Measurements from ENCODE around the gene CISD3. TPM values are rescaled to one million over a fixed set of nuclear protein-coding genes. Genes with fewer than 3 reads are reported as not detected.

CISD3 gene
- total RNA-seq, 4 donors from 2014 or later: 3.7 to 7.8 (median 5.4) TPM

DNA sequence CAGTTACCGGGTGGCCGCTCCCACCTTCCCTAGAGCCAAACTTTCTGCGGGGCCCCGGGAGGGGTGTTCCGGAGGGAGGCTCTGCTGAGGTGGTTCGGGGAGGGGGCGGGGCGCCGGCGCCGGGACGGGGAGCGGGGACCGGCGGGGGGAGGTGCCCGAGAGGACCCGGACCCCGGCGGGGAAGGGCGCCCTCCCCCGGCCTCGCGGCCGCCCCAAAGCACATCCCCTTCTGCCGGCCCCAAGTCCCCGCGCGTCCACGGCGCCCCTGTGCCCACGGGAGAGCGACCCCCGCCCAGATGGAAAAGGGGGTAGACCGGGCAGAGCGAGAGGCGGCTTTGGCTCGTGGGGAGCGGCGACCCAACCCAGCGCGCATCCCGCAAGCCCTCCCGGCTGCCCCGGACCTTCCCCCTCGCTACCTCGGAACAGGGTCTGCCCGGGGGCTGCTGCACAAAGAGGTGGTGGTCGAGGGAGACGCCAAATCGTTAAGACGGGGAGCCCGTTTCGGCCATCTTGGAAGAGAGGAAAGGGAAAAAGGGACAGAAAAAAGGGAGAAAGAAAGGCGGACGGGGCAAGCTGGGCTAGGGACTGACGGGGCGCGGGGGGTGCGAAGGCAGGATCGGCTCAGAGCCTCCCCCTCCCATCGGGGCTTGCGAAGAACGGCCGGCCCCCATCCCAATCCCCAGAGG lies 17.5 kb downstream of the CISD3 start:
- 1% methylated on average over 33 to 60 of the region's 64 CpGs for WGBS, 2 donors
- TF ChIP-seq, protein P1, sequence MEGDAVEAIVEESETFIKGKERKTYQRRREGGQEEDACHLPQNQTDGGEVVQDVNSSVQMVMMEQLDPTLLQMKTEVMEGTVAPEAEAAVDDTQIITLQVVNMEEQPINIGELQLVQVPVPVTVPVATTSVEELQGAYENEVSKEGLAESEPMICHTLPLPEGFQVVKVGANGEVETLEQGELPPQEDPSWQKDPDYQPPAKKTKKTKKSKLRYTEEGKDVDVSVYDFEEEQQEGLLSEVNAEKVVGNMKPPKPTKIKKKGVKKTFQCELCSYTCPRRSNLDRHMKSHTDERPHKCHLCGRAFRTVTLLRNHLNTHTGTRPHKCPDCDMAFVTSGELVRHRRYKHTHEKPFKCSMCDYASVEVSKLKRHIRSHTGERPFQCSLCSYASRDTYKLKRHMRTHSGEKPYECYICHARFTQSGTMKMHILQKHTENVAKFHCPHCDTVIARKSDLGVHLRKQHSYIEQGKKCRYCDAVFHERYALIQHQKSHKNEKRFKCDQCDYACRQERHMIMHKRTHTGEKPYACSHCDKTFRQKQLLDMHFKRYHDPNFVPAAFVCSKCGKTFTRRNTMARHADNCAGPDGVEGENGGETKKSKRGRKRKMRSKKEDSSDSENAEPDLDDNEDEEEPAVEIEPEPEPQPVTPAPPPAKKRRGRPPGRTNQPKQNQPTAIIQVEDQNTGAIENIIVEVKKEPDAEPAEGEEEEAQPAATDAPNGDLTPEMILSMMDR (IDR thresholded peaks at IDR 0.05): no peak
- no peak for TF ChIP-seq POLR2A (IDR thresholded peaks at IDR 0.05)
- intact Hi-C loops (cut with DNase I; ENCODE audit: low total_unique reads): no loop called here
- DNase-seq (ENCODE audit: low spot score in 2 of 2): peak in 1 of 2 donors; percentile 89
- H3K4me3 ChIP-seq (ENCODE audit: low read depth, poor library complexity, severe bottlenecking): peak overlapping the region; percentile 77

DNA sequence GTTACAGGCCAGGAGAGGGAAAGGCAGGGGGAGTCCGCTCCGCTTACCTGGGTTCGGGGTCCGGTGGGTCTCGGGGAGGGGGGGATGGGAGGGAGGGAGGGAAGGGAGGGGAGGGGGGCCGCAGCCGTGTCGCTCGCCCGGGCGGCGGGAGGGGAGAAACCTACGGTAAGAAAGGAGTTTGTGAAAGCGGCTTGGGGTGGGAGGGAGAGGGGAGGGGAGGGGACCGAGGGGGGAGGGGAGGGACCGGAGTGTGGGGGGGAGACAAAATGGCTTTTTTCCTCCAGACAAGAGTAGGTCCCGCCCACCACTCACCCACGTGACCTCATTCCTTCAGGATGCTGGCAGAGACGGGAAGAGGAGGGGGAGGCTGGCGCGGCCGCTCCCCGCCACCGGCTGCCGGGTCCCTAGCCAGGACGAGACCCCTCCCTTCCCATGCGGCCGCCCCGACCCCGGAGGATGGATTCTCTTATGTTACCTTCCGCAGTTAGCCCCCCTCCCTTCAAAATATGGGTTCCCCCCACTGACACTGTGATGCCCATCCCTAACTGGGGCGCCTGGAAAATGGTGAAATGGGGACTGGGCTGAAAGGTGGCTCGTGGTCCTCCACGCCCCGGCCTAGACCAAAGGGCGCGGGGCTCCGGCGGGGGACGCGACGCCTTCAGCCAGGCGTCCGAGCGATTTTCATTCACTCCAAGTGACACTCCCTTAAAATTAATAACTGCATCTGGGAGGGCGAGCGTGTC lies 18.2 kb downstream of the CISD3 start, which contains the start of gene PCGF2:
Gene PCGF2 (minus strand): TSS at position 188 of the 743 bp plus-strand sequence. CDS start 7,934 bp downstream, outside the sequence.
- intact Hi-C loops (cut with DNase I; ENCODE audit: low total_unique reads): no loop called here
- TF ChIP-seq POLR2A (IDR thresholded peaks at IDR 0.05): no peak
- WGBS, 2 donors: 0 to 1% methylated on average over 41 to 43 of the region's 47 CpGs

DNA sequence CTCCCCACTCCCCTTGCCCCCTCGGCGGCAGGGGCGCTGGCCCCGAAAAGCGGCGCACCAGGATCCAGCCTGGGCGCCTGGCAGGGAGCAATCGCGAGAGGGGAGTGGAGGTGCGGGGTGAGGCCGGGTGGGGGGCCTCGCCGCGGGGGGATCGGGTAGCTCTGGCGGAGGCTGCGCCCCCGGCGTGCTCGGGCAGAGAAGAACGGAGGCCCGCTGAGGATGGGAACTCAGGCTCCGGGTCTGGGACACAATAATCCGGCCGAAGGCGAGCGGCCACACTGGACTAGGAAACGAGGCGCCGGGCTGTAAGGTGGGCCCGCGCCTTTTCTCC lies 18.7 kb downstream of the CISD3 start:
- H3K4me3 ChIP-seq (ENCODE audit: low read depth, poor library complexity, severe bottlenecking): peak overlapping the region; percentile 52
- TF ChIP-seq, protein P1 (IDR thresholded peaks at IDR 0.05): no peak
- no peak for DNase-seq (ENCODE audit: low spot score in 2 of 2)
- WGBS, 2 donors: 0% methylated on average over 18 to 22 of the region's 32 CpGs
- intact Hi-C loops (cut with DNase I; ENCODE audit: low total_unique reads): no loop called here

More for the DNA sequence above, 18.2 kb downstream of the CISD3 start, which contains the start of gene PCGF2:
- H3K4me3 ChIP-seq (ENCODE audit: low read depth, poor library complexity, severe bottlenecking): peak within 1 kb of the TSS; percentile 77
- peak; percentile 95 to 98 for DNase-seq (ENCODE audit: low spot score in 2 of 2)

DNA sequence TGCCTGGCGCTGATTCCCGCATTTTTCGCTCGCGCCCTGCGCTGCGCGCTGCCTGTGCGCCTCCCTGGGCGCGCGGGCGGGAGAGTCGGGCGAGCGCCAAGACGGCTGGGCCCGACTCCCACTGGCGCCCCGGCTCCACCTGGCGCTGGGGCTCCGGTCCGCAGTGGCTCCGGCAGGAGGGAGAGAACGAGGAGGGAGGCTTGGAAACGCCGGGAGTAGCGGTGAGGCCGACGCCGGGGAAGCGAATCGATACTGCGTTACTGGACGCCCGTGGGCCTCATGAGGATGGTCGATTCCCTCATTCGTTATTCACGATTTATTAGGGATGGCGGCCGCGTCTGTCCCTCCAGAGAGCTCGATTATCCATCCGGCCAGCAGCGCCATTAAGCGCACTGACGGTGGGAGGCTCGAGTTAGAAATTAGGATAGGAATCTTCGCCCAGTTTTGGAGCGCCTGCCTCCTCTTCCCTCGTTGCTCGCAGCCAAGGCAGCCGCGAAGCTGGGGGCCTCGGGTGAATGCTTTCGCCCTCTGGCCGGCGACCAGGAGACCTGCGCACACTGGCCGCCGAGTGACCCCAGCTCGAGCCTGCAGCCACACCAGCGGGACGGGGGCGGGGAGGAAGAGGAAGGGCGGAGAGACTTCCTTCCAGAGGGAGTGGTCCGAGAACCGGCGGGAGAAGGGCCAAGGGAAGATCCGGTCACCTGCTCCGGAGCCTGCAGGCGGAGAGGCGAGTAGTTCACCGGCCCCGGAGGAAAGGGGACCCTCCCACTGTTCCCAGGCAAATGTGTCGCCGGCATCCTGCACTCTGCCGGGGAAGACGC lies 19.3 kb downstream of the CISD3 start:
- 0% methylated on average over 56 to 66 of the region's 79 CpGs for WGBS, 2 donors
- intact Hi-C loops (cut with DNase I; ENCODE audit: low total_unique reads): no loop called here
- peak overlapping the region; percentile 52 for H3K4me3 ChIP-seq (ENCODE audit: low read depth, poor library complexity, severe bottlenecking)
- DNase-seq (ENCODE audit: low spot score in 2 of 2): peak; percentile 83 to 97
- TF ChIP-seq, protein P1 (IDR thresholded peaks at IDR 0.05): no peak
- TF ChIP-seq POLR2A (IDR thresholded peaks at IDR 0.05): no peak

DNA sequence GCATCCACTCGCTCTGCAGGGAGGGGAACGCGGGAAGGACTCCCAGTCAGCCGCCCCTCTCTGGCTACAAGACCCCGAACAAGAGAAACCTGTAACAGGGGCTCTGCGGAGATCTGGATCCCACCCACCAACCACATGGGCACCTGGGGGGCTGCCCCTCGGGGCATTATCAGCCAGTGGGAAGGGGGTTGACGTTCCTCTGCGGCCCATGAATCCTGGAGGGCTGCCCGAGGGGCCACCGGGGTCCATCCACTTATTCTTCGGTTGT lies 19.8 kb downstream of the CISD3 start:
- peak overlapping the region; percentile 52 for H3K4me3 ChIP-seq (ENCODE audit: low read depth, poor library complexity, severe bottlenecking)
- intact Hi-C loops (cut with DNase I; ENCODE audit: low total_unique reads): no loop called here
- no peak for TF ChIP-seq POLR2A (IDR thresholded peaks at IDR 0.05)
- TF ChIP-seq, protein P1 (IDR thresholded peaks at IDR 0.05): no peak
- DNase-seq (ENCODE audit: low spot score in 2 of 2): no peak
- 13 to 14% methylated on average over 10 to 12 of the region's 12 CpGs for whole genome bisulfite sequencing, 2 donors
